Keratinocyte (primary cell): ENCODE data around the gene NMT2. TPM values are rescaled to one million over a fixed set of nuclear protein-coding genes. Genes with fewer than 3 reads are reported as not detected.

Source experiments
- DNase-seq: peaks from one replicate; pipeline ENCODE4 v3.0.0-alpha.2; 2011; ENCODE audit warnings: low read depth, missing footprints, low spot score
- FAIRE-seq: peaks from 2 replicates; lab custom pipeline; 2011; peaks lifted over from hg19 to GRCh38; lab: Jason Lieb, UNC
- H2AFZ ChIP-seq: 2 replicates; pipeline ENCODE4 v1.6.0; 2012; ENCODE audit warnings: low read length, control low read depth, inconsistent platforms; ENCODE audit not compliant: control insufficient read depth
- H3K27ac ChIP-seq: 2 replicates; pipeline ENCODE4 v1.5.1; 2011; ENCODE audit warnings: low read length; ENCODE audit not compliant: control insufficient read depth, insufficient read depth
- H3K27me3 ChIP-seq: 3 replicates; pipeline ENCODE4 v1.6.0; 2011; ENCODE audit warnings: low read length; ENCODE audit not compliant: control insufficient read depth, insufficient read depth; ENCODE audit errors: extremely low read depth
- H3K36me3 ChIP-seq, 2 experiments: 2 replicates in 1 of 2; 3 replicates in 1 of 2; pipeline ENCODE4 v1.5.1; 2011; ENCODE audit warnings: low read length in 2 of 2, mild to moderate bottlenecking in 1 of 2; ENCODE audit not compliant: control insufficient read depth in 2 of 2, insufficient read depth in 2 of 2; ENCODE audit errors: extremely low read depth in 1 of 2
- H3K4me1 ChIP-seq: 3 replicates; pipeline ENCODE4 v1.5.1; 2011; ENCODE audit warnings: low read length; ENCODE audit not compliant: control insufficient read depth, insufficient read depth; ENCODE audit errors: extremely low read depth
- H3K4me2 ChIP-seq: 3 replicates; pipeline ENCODE4 v1.6.0; 2011; ENCODE audit warnings: low read depth, low read length; ENCODE audit not compliant: control insufficient read depth, insufficient read depth; ENCODE audit errors: extremely low read depth
- H3K4me3 ChIP-seq, 3 experiments: fragments of 200-600 bp in 1 of 3; sonication (generic) in 1 of 3; 2 replicates in 2 of 3; 3 replicates in 1 of 3; pipeline ENCODE4 v1.5.1; 2011 to 2016; ENCODE audit warnings: low read length in 3 of 3, mild to moderate bottlenecking in 3 of 3, control low read depth in 2 of 3, inconsistent platforms in 1 of 3, low read depth in 1 of 3, mixed read lengths in 1 of 3, mixed run types in 1 of 3, moderate library complexity in 1 of 3; ENCODE audit not compliant: control insufficient read depth in 2 of 3, insufficient read depth in 2 of 3; ENCODE audit errors: extremely low read depth in 1 of 3
- H3K79me2 ChIP-seq: 2 replicates; pipeline ENCODE4 v1.6.0; 2012; ENCODE audit warnings: low read length; ENCODE audit not compliant: control insufficient read depth, insufficient read depth
- H3K9ac ChIP-seq: 3 replicates; pipeline ENCODE4 v1.6.0; 2011; ENCODE audit warnings: low read length; ENCODE audit not compliant: control insufficient read depth, insufficient read depth; ENCODE audit errors: extremely low read depth
- H3K9me1 ChIP-seq: 3 replicates; pipeline ENCODE4 v1.6.0; 2011; ENCODE audit warnings: low read length; ENCODE audit not compliant: control insufficient read depth, insufficient read depth; ENCODE audit errors: extremely low read depth
- H3K9me3 ChIP-seq: 2 replicates; pipeline ENCODE4 v1.5.1; 2012; ENCODE audit warnings: low read depth, low read length; ENCODE audit not compliant: control insufficient read depth
- H4K20me1 ChIP-seq: 3 replicates; pipeline ENCODE4 v1.6.0; 2011; ENCODE audit warnings: low read length; ENCODE audit not compliant: control insufficient read depth, insufficient read depth; ENCODE audit errors: extremely low read depth
- EZH2 ChIP-seq: IDR thresholded peaks from one replicate; pipeline ENCODE4 v1.6.1; 2012; ENCODE audit warnings: inconsistent platforms, mild to moderate bottlenecking, low read length, moderate library complexity
- dilution Hi-C: fragments of 300-500 bp; cut with MboI; formaldehyde crosslinking; loops from one replicate; pipeline ENCODE4 v1.7.0; 2020; ENCODE audit warnings: low sequenced_read_pairs; ENCODE audit not compliant: extremely low pct_ligation_motif_present
- polyA plus RNA-seq, 5 experiments: library from polyadenylated mRNA; depleted of rRNA in 3 of 5; stranded (reverse) in 3 of 5; stranded (forward) in 1 of 5; unstranded in 1 of 5; fragments of >200 nt; gene quantifications; 1 replicate in 1 of 5; 2 replicates in 3 of 5; 3 replicates in 1 of 5; pipeline versions ENCODE4 v1.2.1 to v1.2.3, GENCODE V29; 2011 to 2012; ENCODE audit warnings: missing spikeins in 2 of 5, low read depth in 1 of 5, low replicate concordance in 1 of 5
- TF ChIP-seq, protein P1 (sequence below), 3 experiments: IDR thresholded peaks in 1 of 3; conservative IDR thresholded peaks in 1 of 3; optimal IDR thresholded peaks in 1 of 3; 2 replicates in 2 of 3; 3 replicates in 1 of 3; pipeline versions ENCODE3 to v1.5.1; 2011; ENCODE audit warnings: low read length in 3 of 3, mild to moderate bottlenecking in 3 of 3, moderate library complexity in 2 of 3, control low read depth in 1 of 3, inconsistent platforms in 1 of 3; ENCODE audit not compliant: insufficient read depth in 2 of 3; ENCODE audit errors: extremely low read depth in 1 of 3

Gene NMT2
- polyA plus RNA-seq, 1 donor (not counting 4 experiments of a cell fraction or from before 2014, with no cell fraction given): 9.9 TPM

DNA sequence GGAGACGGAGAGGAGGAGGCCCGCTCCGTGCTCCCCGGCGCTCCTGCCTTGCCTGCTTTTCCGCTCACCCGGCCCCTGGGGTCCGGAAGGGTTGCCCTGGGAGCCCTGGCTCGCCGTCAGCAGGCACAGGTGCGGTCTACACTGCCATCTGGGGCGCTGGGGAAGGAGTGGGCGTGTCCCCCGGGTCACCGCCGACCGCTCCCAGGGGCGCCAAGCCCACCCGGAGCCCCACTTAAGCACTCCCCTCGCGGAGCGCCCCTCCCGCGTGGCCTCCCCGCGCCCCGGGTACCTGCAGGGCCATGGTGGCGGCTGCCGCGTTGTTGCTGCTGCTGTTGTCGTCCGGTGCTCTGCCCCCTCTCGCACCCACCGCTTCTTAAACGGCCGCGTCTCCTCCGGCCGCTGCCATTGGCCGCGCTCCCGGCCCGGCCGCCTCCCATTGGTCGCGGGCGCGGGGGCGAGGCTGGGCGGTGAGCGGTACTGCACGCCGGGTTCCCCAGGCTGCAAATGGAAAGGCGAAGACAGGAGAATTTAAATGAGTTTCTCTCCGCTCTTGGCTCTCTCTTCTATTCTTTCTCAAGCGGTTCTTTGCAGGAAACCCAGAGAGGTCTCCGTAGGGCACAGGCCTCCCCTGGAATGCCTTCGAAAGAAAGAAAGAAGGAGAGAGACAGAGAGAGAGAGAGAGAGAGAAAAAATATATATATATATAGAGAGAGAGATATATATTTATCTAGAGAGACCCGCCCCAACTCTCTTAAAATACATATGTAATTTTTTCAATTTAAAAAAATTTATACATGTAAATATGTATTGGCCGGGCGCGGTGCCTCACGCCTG is 79.8 kb downstream of the NMT2 start, which contains the start of gene ACBD7:
ACBD7 (minus strand) TSS at position 349 of the 834 bp plus-strand sequence; CDS start at position 301, 48 bp downstream.
- dilution Hi-C loops: no loop called here
- TF ChIP-seq, protein P1, sequence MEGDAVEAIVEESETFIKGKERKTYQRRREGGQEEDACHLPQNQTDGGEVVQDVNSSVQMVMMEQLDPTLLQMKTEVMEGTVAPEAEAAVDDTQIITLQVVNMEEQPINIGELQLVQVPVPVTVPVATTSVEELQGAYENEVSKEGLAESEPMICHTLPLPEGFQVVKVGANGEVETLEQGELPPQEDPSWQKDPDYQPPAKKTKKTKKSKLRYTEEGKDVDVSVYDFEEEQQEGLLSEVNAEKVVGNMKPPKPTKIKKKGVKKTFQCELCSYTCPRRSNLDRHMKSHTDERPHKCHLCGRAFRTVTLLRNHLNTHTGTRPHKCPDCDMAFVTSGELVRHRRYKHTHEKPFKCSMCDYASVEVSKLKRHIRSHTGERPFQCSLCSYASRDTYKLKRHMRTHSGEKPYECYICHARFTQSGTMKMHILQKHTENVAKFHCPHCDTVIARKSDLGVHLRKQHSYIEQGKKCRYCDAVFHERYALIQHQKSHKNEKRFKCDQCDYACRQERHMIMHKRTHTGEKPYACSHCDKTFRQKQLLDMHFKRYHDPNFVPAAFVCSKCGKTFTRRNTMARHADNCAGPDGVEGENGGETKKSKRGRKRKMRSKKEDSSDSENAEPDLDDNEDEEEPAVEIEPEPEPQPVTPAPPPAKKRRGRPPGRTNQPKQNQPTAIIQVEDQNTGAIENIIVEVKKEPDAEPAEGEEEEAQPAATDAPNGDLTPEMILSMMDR (optimal IDR thresholded peaks at IDR 0.05 in 1 of 3, IDR thresholded peaks at IDR 0.05 in 1 of 3, conservative IDR thresholded peaks at IDR 0.05 in 1 of 3; ENCODE audit: extremely low read depth in 1 of 3, insufficient read depth in 2 of 3, low read length in 3 of 3): peak in 1 of 3 experiments; percentile 39
- no peak for TF ChIP-seq EZH2
- FAIRE-seq: no peak

DNA sequence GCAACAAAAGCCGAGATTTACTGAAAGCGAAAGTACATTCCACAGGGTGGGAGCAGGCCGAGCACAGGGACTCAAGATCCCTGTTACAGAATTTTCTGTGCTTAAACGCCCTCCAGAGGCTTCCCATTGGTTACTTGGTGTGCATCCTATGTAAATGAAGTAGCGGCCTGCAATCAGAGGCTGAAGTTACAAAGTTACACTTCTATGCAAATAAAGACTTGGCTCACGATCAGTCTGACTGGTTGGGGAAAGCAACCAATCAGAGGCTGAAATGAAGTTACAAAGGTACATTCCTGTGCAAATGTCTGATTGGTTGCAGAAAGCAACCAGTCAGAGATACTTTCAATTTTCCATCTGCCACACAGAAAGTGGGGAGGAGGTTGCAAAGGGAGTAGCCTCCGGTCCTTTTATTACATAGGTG is 84.0 kb downstream of the NMT2 start:
- Histone ChIP-seq H3K4me2 (no peak overlapping the region), H4K20me1 (no peaks in the 10 kb centered on the region), H3K27ac (no peak overlapping the region), H3K9ac (no peak overlapping the region), H3K4me3 (no peak overlapping the region), H3K36me3 (no peaks in the 10 kb centered on the region), H3K9me3 (no peaks in the 10 kb centered on the region), H2AFZ (peak overlapping the region; percentile 1), H3K9me1 (no peaks in the 10 kb centered on the region), H3K79me2 (no peaks in the 10 kb centered on the region), H3K4me1 (peaks cover 2% of the 10 kb centered on the region), H3K27me3 (no peaks in the 10 kb centered on the region)
- TF ChIP-seq, protein P1 (optimal IDR thresholded peaks at IDR 0.05 in 1 of 3, IDR thresholded peaks at IDR 0.05 in 1 of 3, conservative IDR thresholded peaks at IDR 0.05 in 1 of 3; ENCODE audit: extremely low read depth in 1 of 3, insufficient read depth in 2 of 3, low read length in 3 of 3): no peak
- DNase-seq (no peak), FAIRE-seq (peak; percentile 70)
- dilution Hi-C loops: no loop called here

More for the DNA sequence above, 79.8 kb downstream of the NMT2 start, which contains the start of gene ACBD7:
- peak within 1 kb of the TSS; percentile 79 for H3K4me2 ChIP-seq
- H3K9me1 ChIP-seq: no peaks in the 10 kb centered on the region
- peak within 1 kb of the TSS; percentile 49 to 63 (median 59) for H3K4me3 ChIP-seq
- peaks cover 2% of the 10 kb centered on the region for H3K4me1 ChIP-seq
- H3K9me3 ChIP-seq: no peaks in the 10 kb centered on the region
- no peaks in the 10 kb centered on the region for H3K36me3 ChIP-seq
- peak within 1 kb of the TSS; percentile 15 for H3K9ac ChIP-seq
- no peak within 1 kb of the TSS for H3K27ac ChIP-seq
- no peaks in the 10 kb centered on the region for H3K79me2 ChIP-seq
- H4K20me1 ChIP-seq: no peaks in the 10 kb centered on the region
- no peaks in the 10 kb centered on the region for H3K27me3 ChIP-seq
- H2AFZ ChIP-seq: peak within 1 kb of the TSS; percentile 87
- DNase-seq: no peak
